Neural progenitor cell (in vitro differentiated cells): Measurements from ENCODE around the gene SOX21.

Experiments used
- CTCF ChIP-seq: fragments of 200-600 bp; sonication (generic); IDR thresholded peaks from 2 replicates; pipeline ENCODE4 v1.5.1; 2017; ENCODE audit warnings: antibody characterized with exemption, mild to moderate bottlenecking
- EZH2phosphoT487 ChIP-seq: fragments of 200-600 bp; sonication (generic); IDR thresholded peaks from 2 replicates; pipeline ENCODE4 v1.6.1; 2017; ENCODE audit warnings: antibody characterized with exemption

- no peak for TF ChIP-seq CTCF
- no peak for TF ChIP-seq EZH2phosphoT487
Measured at GRCh38 chr13:94703721-94704314, 8.5 kb downstream of the SOX21 start.
